Metanephros (tissue), 1 donor: Measurements from ENCODE around the gene PPP1R3G. TPM values are rescaled to one million over a fixed set of nuclear protein-coding genes. Genes with fewer than 3 reads are reported as not detected.

Experiments used
- total RNA-seq: library from RNA; depleted of rRNA; stranded (reverse); fragments of >200 nt; gene quantifications from one replicate; pipeline ENCODE4 v1.2.3, GENCODE V29; 2014

The PPP1R3G gene
- 5.0 TPM for total RNA-seq

DNA sequence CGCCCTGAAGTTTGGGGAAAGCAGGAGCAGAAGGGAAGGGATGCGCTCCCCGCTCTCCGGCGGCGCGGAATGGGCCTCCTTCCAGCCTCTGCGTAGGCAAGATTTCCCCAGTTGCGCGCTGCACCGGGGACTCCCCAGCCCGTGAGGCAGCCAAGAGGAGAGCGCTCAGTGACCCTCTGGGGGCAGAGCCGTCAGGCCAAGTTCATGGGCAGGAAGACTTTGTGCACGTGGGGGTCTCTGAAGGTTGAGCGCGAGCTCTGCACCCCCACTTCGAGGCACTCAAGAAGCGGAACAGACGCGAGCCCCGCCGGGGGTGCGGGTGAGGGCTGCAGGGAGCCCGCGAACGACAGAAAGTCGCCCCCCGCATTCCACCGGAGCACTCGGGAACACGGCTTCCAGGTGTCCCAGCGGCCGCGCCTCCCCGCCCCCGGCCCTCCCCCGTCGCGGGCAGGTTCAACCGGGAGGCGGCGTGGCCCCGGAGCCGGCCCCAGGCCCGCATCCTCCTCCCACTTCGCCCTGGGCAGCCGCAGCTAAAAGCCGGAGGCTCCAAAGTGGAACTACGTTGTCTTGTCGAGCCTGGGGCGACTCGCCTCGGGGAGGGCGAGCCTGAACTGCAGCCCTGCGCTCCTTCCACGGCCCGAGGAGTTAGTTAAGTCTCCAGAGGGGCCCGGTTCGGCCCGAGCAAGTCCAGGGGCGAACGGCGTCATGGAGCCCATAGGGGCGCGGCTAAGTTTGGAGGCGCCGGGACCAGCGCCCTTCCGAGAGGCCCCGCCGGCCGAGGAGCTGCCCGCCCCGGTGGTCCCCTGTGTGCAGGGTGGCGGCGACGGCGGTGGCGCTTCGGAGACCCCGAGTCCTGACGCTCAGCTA is at the start of gene PPP1R3G:
Gene PPP1R3G, plus strand, starts transcription at position 561 of the 867 bp plus-strand sequence. Its CDS starts 145 bp downstream, at position 706.

Other genes with a start within 250 kb of the PPP1R3G start
- 15.5 TPM for gene RPP40, start 81.3 kb upstream of the PPP1R3G start, total RNA-seq
- gene LYRM4, start 175.6 kb downstream of the PPP1R3G start, total RNA-seq: 19.3 TPM
- gene FARS2, start 176.2 kb downstream of the PPP1R3G start, total RNA-seq: 34.9 TPM